ENCODE data around the gene SLC26A1. TPM values are rescaled to one million over a fixed set of nuclear protein-coding genes. Genes with fewer than 3 reads are reported as not detected.

SLC26A1 gene
- total and polyA plus RNA-seq, 2 of the 13 experiments (the other 11 are each of a cell fraction or from before 2014, with no cell fraction given) = 5.4 to 22.9 TPM

DNA sequence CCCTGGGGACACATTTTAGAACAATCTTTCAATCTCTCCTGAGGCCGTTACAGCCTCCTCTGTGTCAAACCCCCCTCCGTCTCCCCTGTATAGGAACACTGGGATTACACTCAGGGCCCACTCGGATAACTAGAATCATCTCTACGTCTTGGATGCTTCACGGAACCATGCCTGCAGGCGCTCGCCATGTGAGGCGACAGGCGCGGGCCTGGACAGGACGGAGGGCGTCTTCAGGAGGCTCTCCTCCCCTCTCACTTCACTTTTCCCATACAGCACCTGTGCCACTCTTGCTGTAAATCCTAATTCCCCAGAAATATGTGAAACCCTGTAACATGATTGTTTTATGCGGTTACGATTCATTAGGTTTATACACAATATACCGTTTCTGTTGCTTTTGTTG, 10.4 kb downstream of the SLC26A1 start:
- no peaks in the 10 kb centered on the region for H4K20me1 ChIP-seq (ENCODE audit: insufficient read depth, low read length)
- no peaks in the 10 kb centered on the region for H3K36me3 ChIP-seq (replicated peaks in 1 of 2; ENCODE audit: control insufficient read depth in 1 of 2, insufficient read depth in 2 of 2, low read length in 2 of 2)
- H3K4me3 ChIP-seq (replicated peaks in 1 of 3; ENCODE audit: insufficient read depth in 1 of 3, low read depth in 2 of 3, low read length in 3 of 3) = no peak overlapping the region
- TF ChIP-seq, protein P1, sequence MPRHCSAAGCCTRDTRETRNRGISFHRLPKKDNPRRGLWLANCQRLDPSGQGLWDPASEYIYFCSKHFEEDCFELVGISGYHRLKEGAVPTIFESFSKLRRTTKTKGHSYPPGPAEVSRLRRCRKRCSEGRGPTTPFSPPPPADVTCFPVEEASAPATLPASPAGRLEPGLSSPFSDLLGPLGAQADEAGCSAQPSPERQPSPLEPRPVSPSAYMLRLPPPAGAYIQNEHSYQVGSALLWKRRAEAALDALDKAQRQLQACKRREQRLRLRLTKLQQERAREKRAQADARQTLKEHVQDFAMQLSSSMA (CRISPR knock-in tag; IDR thresholded peaks at IDR 0.05) = no peak
- TF ChIP-seq, protein P2, sequence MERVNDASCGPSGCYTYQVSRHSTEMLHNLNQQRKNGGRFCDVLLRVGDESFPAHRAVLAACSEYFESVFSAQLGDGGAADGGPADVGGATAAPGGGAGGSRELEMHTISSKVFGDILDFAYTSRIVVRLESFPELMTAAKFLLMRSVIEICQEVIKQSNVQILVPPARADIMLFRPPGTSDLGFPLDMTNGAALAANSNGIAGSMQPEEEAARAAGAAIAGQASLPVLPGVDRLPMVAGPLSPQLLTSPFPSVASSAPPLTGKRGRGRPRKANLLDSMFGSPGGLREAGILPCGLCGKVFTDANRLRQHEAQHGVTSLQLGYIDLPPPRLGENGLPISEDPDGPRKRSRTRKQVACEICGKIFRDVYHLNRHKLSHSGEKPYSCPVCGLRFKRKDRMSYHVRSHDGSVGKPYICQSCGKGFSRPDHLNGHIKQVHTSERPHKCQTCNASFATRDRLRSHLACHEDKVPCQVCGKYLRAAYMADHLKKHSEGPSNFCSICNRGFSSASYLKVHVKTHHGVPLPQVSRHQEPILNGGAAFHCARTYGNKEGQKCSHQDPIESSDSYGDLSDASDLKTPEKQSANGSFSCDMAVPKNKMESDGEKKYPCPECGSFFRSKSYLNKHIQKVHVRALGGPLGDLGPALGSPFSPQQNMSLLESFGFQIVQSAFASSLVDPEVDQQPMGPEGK (CRISPR knock-in tag; IDR thresholded peaks at IDR 0.05) = no peak
- TF ChIP-seq CENPT (CRISPR knock-in tag; IDR thresholded peaks at IDR 0.05; ENCODE audit: low read depth) (no peak), ZNF772 (CRISPR knock-in tag; IDR thresholded peaks at IDR 0.05) (no peak), SMARCE1 (IDR thresholded peaks at IDR 0.05; ENCODE audit: borderline replicate concordance) (no peak), MBD4 (IDR thresholded peaks at IDR 0.05; ENCODE audit: borderline replicate concordance, low read length) (no peak), ZFX (CRISPR knock-in tag; IDR thresholded peaks at IDR 0.05; ENCODE audit: low read depth) (no peak), EEA1 (CRISPR knock-in tag; IDR thresholded peaks at IDR 0.05; ENCODE audit: borderline replicate concordance) (no peak), ZNF781 (CRISPR knock-in tag; IDR thresholded peaks at IDR 0.05; ENCODE audit: borderline replicate concordance, not compliant biosample characterization) (no peak), ZSCAN25 (CRISPR knock-in tag; IDR thresholded peaks at IDR 0.05) (no peak)
- no peak overlapping the region for H3K4me2 ChIP-seq (ENCODE audit: low read depth, low read length)
- H3K9me3 ChIP-seq (ENCODE audit: low read length) = no peaks in the 10 kb centered on the region
- H3K79me2 ChIP-seq (ENCODE audit: insufficient read depth, low read length) = no peaks in the 10 kb centered on the region
- no TSS peak for BruUV-seq (replicated peaks)
- H3K27me3 ChIP-seq (ENCODE audit: control insufficient read depth in 1 of 2, insufficient read depth in 2 of 2, low read length in 2 of 2) = peaks cover 0 to 10% of the 10 kb centered on the region in 2 experiments; a peak in 2 of 5 replicates
- WGBS (ENCODE audit: low lambda C conversion rate) = 82% methylated on average over 15 of the region's 15 CpGs
- ChIA-PET POLR2A (no interaction called here), CTCF (ENCODE audit: low intra/inter-chr PET ratio, low total read pairs) (no interaction called here)
- ATAC-seq (no peak), FAIRE-seq (no peak), DNase-seq (ENCODE audit: low spot score) (no peak)
- intact Hi-C loops (cut with micrococcal nuclease; ENCODE audit: unreplicated experiment) (no loop called here), in situ Hi-C loops (cut with HindIII; ENCODE audit: extremely low pct_ligation_motif_present, low pct_unique_long_range_greater_than_20kb) (loop anchor here (10.0 kb wide), 1 partner anchor 168 kb away; no protein-coding TSS in a partner anchor)
- peaks cover 37% of the 10 kb centered on the region for H3K4me1 ChIP-seq (ENCODE audit: insufficient read depth, low read length)
- no peak overlapping the region for H3K9ac ChIP-seq (ENCODE audit: insufficient read depth, low read depth, low read length)
- H2AFZ ChIP-seq (ENCODE audit: low read length) = no peak overlapping the region
- H3K27ac ChIP-seq (ENCODE audit: extremely low read length, insufficient read depth, low read length) = no peak overlapping the region

Data from HepG2 (cell line).